Upper lobe of left lung (tissue), 4 donors: ENCODE results near the gene TUFM.

Experiments used
- CTCF ChIP-seq, 6 experiments: fragments of 450-650 bp in 4 of 6; fragments of 200-600 bp in 2 of 6; sonication (generic) in 2 of 6; IDR thresholded peaks; one replicate each; pipeline ENCODE4 v1.5.1; 2016 to 2019; ENCODE audit warnings: antibody characterized with exemption in 6 of 6
- EP300 ChIP-seq, 4 donors: sonication (generic); formaldehyde crosslinking; IDR thresholded peaks; one replicate each; pipeline ENCODE4 v1.5.1; 2017; ENCODE audit warnings: antibody characterized with exemption in 4 of 4, control low read depth in 2 of 4
- POLR2A ChIP-seq, 4 donors: fragments of 450-650 bp; IDR thresholded peaks; one replicate each; pipeline ENCODE4 v1.5.1; 2016 to 2017; ENCODE audit warnings: antibody characterized with exemption in 4 of 4, mild to moderate bottlenecking in 2 of 4
- POLR2AphosphoS5 ChIP-seq, 2 donors: sonication (generic); formaldehyde crosslinking; IDR thresholded peaks; one replicate each; pipeline ENCODE4 v1.5.1; 2017; ENCODE audit warnings: antibody characterized with exemption in 2 of 2

DNA sequence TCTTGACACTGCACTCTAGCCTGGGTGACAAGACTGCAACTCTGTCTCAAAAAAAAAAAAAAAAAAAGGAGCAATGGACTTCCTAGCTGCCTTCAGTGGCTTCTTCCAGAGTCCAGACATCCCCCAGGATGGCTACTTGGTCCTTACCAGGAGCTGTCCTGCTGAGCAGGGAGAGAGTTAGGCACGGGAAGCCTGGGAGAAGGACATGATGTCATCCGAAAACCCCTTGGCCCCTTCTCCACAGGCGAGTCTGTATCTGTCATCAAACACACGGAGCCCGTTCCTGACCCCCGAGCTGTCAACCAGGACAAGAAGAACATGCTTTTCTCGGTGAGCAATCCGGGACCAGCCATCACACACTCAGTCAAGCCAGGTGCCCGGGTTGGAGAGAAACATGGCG is 40.8 kb upstream of the TUFM start:
- TF ChIP-seq POLR2AphosphoS5 (IDR thresholded peaks at IDR 0.05) (no peak), EP300 (IDR thresholded peaks at IDR 0.05) (no peak), CTCF (IDR thresholded peaks at IDR 0.05) (no peak), POLR2A (IDR thresholded peaks at IDR 0.05) (no peak)
